ENCODE measurements around the gene B3GNT5.

B3GNT5 gene

GRCh38 chr3:183267140-183267539 lies 14.1 kb downstream of the B3GNT5 start:
- DNase-seq, result no peak

DNA sequence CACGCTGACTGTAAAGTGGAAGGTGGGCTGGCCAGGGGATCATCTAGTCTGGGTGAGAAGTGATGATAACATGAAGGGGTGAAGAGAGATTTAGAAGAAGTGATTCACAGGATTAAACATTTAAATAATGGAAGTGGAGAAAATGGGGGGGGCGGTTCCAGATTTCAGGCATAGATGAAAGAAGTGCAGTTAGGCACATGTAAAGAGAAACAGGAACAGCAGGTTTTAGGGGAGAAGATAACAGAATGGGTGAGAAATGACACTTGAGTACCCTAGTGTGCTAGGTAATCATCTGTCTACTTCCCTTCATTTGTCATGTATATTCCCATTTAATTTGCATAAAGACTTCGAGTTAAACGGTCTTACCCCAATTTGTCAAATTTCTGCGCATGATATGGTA lies 15.3 kb downstream of the B3GNT5 start:
- DNase-seq, result peak; percentile 24

GRCh38 chr3:183269345-183269744 lies 16.3 kb downstream of the B3GNT5 start:
- no peak for DNase-seq

DNA sequence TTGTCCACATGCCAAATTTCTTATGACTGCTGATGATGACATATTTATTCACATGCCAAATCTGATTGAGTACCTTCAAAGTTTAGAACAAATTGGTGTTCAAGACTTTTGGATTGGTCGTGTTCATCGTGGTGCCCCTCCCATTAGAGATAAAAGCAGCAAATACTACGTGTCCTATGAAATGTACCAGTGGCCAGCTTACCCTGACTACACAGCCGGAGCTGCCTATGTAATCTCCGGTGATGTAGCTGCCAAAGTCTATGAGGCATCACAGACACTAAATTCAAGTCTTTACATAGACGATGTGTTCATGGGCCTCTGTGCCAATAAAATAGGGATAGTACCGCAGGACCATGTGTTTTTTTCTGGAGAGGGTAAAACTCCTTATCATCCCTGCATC lies 17.3 kb downstream of the B3GNT5 start:
- DNase-seq, result no peak

DNA sequence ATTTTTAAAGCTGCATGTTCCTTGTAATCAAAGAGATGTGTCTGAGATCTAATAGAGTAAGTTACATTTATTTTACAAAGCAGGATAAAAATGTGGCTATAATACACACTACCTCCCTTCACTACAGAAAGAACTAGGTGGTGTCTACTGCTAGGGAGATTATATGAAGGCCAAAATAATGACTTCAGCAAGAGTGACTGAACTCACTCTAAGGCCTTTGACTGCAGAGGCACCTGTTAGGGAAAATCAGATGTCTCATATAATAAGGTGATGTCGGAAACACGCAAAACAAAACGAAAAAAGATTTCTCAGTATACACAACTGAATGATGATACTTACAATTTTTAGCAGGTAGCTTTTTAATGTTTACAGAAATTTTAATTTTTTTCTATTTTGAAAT lies 19.1 kb downstream of the B3GNT5 start:
- DNase-seq, result no peak

- DNase-seq, result no peak
Measured at GRCh38 chr3:183272791-183273190, 19.7 kb downstream of the B3GNT5 start.

GRCh38 chr3:183274609-183275008 lies 21.6 kb downstream of the B3GNT5 start:
- DNase-seq, result no peak

DNA sequence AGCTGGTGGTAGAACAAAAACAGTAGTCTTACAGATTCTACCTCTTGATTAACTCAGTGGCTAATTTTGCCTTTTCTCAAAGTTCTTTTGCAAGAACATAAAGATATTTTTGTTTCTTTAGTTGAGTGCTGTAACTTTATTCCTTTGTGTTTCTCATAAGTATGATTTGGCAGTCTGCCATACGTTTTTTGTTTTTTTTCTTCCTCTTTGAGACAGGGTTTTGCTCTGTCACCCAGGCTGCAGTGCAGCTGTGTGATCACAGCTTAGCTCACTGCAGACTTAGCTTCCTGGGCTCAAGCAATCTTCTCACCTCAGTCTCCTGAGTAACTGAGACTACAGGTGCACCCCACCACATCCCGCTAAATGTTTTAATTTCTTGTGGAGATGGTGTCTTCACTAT lies 22.4 kb downstream of the B3GNT5 start:
- DNase-seq, result no peak

DNA sequence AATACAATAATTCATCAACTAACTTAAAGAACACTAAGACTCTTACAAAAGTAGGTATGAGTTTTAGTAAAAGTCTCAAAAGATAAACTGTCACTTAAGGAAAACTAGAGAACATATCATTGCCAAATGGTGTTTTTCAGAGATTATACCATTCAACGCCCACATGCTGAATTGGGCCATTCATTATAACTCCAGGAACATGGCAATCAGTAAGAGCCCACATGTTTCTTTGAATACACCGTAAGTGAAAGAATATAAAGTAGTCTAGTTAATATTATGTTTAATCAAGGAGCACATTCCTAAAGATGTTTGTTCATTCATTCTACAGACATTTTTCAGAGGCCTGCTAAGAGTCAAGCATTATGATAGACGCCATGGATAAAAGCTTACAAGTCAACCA lies 22.9 kb downstream of the B3GNT5 start:
- no peak for DNase-seq

DNA sequence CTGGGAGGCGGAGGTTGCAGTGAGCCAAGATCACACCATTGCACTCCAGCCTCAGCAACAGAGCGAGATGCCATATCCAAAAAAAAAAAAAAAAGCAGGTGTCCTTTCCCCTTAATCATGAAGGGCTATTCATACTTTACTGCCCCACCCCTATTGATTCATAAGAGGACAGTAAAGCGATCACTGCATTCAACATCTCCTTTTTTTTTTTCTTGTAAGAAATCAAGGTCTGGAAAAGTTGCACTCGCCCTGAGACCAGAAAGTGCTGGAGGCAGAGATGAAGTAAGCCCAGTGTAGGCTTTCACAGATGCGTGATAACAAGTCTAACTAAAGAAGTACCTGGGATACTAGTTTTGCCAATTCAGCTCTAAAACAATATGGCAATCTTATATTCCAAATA lies 24.2 kb downstream of the B3GNT5 start:
- DNase-seq, result no peak

GRCh38 chr3:183278479-183279088 lies 25.5 kb downstream of the B3GNT5 start:
- no peak for DNase-seq

GRCh38 chr3:183279371-183279770 lies 26.3 kb downstream of the B3GNT5 start:
- peak; percentile 18 for DNase-seq

GRCh38 chr3:183281126-183281797 lies 28.2 kb downstream of the B3GNT5 start:
- DNase-seq, result no peak

GRCh38 chr3:183283886-183284285 lies 30.8 kb downstream of the B3GNT5 start:
- no peak for DNase-seq

DNA sequence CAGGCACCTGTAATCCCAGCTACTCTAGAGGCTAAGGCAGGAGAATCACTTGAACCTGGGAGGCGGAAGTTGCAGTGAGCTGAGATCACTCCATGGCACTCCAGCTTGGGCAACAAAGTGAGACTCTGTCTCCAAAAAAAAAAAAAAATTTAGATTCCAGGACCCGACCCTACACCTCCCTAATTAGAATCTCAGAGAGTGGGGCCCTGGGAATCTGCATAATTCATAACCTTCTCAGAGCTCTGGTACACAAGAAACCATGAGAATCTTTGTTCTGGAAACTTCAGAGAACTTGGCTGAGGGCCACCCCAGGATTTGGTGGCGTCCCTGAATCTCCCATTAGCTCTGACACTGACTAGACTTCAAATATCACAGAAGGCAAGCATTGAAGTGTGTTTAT lies 31.5 kb downstream of the B3GNT5 start:
- DNase-seq, result no peak

DNA sequence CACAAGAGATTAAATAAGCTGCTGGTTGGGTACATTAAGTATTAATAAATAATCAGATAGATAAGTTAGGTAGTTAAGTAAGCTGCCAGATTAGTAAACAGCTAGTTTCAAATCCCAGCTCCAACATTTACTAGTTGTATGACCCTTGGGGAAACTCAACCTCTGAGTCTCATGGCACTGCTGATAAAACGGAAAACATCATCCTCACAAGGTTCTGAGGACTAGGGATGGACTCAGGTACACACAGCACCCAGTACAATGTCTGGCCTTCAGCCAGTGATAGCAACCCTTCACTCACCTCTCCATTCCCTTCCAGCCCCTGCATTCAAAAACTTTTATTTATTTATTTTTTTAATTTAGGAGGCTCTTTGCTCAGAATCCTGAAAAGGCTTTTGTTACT lies 32.3 kb downstream of the B3GNT5 start:
- DNase-seq, result no peak

GRCh38 chr3:183285828-183286457 lies 32.9 kb downstream of the B3GNT5 start:
- DNase-seq, result peak; percentile 87

DNA sequence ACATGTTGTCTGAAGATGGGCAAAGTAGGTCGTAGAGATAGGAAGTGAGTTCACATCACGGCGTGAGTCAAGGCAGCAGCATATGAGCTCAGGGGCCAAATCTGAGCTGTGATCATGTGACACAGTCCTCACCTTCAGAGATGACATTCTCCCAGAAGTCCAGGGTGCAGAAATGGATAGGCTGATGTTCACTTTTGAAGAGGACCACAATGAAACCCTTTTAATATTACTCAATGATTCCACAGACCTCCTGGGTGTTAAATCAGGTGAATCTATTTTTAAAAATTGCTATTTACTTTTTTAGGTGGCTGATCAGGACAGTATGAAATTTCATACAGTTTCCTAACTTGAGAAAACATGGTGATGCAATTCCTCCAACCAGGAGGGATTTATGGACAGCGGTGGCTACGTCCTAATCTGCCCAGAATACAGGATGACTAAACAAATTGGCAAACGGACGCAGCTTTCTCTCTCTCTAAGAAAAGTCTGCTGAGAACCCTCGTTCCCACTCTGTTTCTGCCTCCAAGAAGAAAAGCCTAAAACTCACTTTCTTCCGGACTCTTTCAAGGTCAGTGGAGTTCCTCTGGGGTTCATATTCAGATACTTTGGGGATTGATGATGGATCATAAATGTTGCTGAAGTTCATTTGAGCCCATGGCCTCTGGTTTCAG lies 34.4 kb downstream of the B3GNT5 start:
- no peak for DNase-seq

DNA sequence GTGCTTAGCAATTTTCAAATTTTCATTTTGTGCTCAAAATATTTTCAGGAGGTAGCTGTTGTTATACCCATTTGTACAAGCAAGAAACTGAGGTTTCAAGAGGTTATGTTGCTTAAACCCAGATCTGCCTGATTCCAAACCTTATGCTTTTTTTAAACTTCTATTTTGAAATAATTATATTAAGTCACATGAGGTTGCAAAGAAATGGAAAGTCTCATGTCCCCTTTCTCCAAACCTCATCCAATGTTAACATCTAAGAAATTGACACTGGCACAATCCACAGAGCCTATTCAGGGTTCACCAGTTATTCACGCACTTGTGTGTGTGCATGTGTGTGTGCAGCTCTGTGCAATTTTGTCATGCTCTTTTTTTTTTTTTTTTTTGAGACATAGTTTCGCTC lies 35.1 kb downstream of the B3GNT5 start:
- DNase-seq, result no peak

DNA sequence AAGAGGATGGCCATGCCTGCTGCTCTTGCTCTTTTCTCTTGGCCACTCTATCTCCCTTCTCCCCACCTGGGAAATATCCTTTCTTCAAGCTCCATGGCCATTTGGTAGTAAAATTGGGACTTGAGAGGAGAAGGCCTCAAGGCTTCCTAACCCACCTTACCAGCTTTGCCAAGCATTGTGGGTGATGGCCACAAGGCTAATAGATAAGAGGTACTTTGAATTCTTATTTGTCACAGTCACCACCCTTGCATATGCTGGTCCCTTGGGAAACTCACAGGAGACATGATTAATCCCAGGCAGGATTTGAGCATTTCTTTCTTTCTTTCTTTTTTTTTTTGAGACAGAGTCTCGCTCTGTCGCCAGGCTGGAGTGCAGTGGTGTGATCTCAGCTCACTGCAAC lies 37.2 kb downstream of the B3GNT5 start:
- no peak for DNase-seq

DNA sequence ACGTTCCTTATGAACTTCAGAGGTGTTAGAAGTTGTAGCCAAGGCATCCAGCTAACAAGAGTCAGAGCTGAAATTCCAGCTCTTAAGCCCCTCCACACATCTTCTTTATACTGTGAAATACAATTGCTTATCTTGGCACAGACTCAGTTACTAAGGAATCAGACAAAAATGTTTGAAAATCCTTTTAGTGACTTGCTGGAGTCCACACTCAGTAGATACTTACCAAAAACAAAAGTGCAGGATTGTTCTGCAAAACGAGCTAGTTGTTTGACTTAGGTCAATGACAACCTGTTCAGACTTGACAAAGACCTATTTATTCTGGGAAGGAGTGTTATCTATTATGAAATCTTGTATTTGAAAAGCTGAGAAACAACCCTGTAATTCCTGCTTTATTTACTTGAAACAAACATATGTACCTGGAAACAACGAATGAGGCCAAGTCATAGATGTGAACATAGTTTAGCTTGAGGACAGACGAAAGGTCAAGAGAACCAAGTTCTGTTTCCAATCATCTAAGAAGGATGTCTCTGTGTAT lies 38.5 kb downstream of the B3GNT5 start:
- no peak for DNase-seq

GRCh38 chr3:183293966-183294365 lies 40.9 kb downstream of the B3GNT5 start:
- no peak for DNase-seq

DNA sequence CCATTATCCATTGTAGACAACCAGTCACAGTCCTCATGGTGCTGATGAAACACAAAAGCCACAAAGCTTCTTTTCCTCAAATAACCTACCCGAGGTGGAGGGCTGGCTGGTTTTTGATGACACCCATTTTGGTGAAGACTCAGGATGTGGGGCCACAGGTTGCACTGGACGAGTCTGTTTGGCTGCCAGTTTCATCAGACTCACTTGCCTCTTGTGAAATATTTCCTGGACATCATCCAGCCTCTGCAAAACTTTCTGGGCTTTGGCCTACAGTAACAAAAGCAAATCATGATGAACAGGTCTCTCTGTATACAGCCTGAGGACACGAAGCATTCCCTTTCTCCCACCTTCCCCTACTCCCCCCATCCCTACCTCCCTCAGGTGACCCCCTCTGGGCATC lies 42.2 kb downstream of the B3GNT5 start:
- no peak for DNase-seq

GRCh38 chr3:183296944-183297343 lies 43.9 kb downstream of the B3GNT5 start:
- no peak for DNase-seq

Measured in NCI-H1436 (cell line).